Activated naive CD4-positive, alpha-beta T cell treated with anti-CD3 and anti-CD28 coated beads, Interleukin-2, amount 50 U/mL, for 24 hours (primary cell): ENCODE measurements around the gene HBB.

ENCODE experiments used
- H3K27ac Mint-ChIP-seq: one replicate; pipeline ENCODE4 v1.8.0; 2021; ENCODE audit warnings: mild to moderate bottlenecking, mixed read lengths
- H3K27me3 Mint-ChIP-seq: one replicate; pipeline ENCODE4 v1.8.0; 2021; ENCODE audit warnings: mixed read lengths
- H3K36me3 Mint-ChIP-seq: one replicate; pipeline ENCODE4 v1.8.0; 2021; ENCODE audit warnings: mixed read lengths
- H3K4me1 Mint-ChIP-seq: one replicate; pipeline ENCODE4 v1.8.0; 2021; ENCODE audit warnings: mixed read lengths
- H3K4me3 Mint-ChIP-seq: one replicate; pipeline ENCODE4 v1.8.0; 2021; ENCODE audit warnings: mild to moderate bottlenecking, mixed read lengths
- H3K9me3 Mint-ChIP-seq: one replicate; pipeline ENCODE4 v1.8.0; 2021; ENCODE audit warnings: mixed read lengths

The HBB gene

GRCh38 chr11:5223686-5224085 is 3.2 kb downstream of the HBB start:
- Mint-ChIP-seq H3K27ac (no peak overlapping the region), H3K4me1 (no peaks in the 10 kb centered on the region), H3K36me3 (no peaks in the 10 kb centered on the region), H3K27me3 (peaks cover 5% of the 10 kb centered on the region), H3K4me3 (no peak overlapping the region), H3K9me3 (no peaks in the 10 kb centered on the region)

- Mint-ChIP-seq H3K36me3 (no peaks in the 10 kb centered on the region), H3K27ac (no peak overlapping the region), H3K4me1 (no peaks in the 10 kb centered on the region), H3K9me3 (no peaks in the 10 kb centered on the region), H3K27me3 (peaks cover 5% of the 10 kb centered on the region), H3K4me3 (no peak overlapping the region)
Observed at GRCh38 chr11:5223146-5223545, 3.7 kb downstream of the HBB start.

- Mint-ChIP-seq H3K4me1 (no peaks in the 10 kb centered on the region), H3K4me3 (no peak overlapping the region), H3K36me3 (no peaks in the 10 kb centered on the region), H3K9me3 (no peaks in the 10 kb centered on the region), H3K27ac (no peak overlapping the region), H3K27me3 (no peaks in the 10 kb centered on the region)
Observed at GRCh38 chr11:5210376-5210885, 16.4 kb downstream of the HBB start.

- Mint-ChIP-seq H3K27ac (no peak overlapping the region), H3K4me1 (no peaks in the 10 kb centered on the region), H3K36me3 (no peaks in the 10 kb centered on the region), H3K4me3 (no peak overlapping the region), H3K9me3 (no peaks in the 10 kb centered on the region), H3K27me3 (no peaks in the 10 kb centered on the region)
Observed at GRCh38 chr11:5204787-5205186, 22.1 kb downstream of the HBB start.

GRCh38 chr11:5203366-5203765 is 23.5 kb downstream of the HBB start:
- H3K36me3 Mint-ChIP-seq, result no peaks in the 10 kb centered on the region
- H3K27ac Mint-ChIP-seq, result no peak overlapping the region
- no peaks in the 10 kb centered on the region for H3K27me3 Mint-ChIP-seq
- H3K4me1 Mint-ChIP-seq, result no peaks in the 10 kb centered on the region
- H3K4me3 Mint-ChIP-seq, result no peak overlapping the region
- H3K9me3 Mint-ChIP-seq, result no peaks in the 10 kb centered on the region

GRCh38 chr11:5200582-5200981 is 26.3 kb downstream of the HBB start, which contains the start of gene OR51V1:
Gene OR51V1, minus strand, starts transcription at chr11:5200682. Its CDS starts 0 bp downstream, at chr11:5200682.
- Mint-ChIP-seq H3K36me3 (no peaks in the 10 kb centered on the region), H3K27ac (no peak within 1 kb of the TSS), H3K27me3 (no peaks in the 10 kb centered on the region), H3K4me1 (no peaks in the 10 kb centered on the region), H3K4me3 (no peak within 1 kb of the TSS), H3K9me3 (no peaks in the 10 kb centered on the region)

GRCh38 chr11:5198285-5198684 is 28.6 kb downstream of the HBB start:
- no peaks in the 10 kb centered on the region for H3K4me1 Mint-ChIP-seq
- no peak overlapping the region for H3K27ac Mint-ChIP-seq
- peaks cover 1% of the 10 kb centered on the region for H3K9me3 Mint-ChIP-seq
- no peaks in the 10 kb centered on the region for H3K27me3 Mint-ChIP-seq
- no peak overlapping the region for H3K4me3 Mint-ChIP-seq
- no peaks in the 10 kb centered on the region for H3K36me3 Mint-ChIP-seq

- Mint-ChIP-seq H3K4me3 (no peak overlapping the region), H3K27ac (no peak overlapping the region), H3K36me3 (no peaks in the 10 kb centered on the region), H3K27me3 (no peaks in the 10 kb centered on the region), H3K4me1 (no peaks in the 10 kb centered on the region), H3K9me3 (peaks cover 6% of the 10 kb centered on the region)
Observed at GRCh38 chr11:5197536-5197935, 29.3 kb downstream of the HBB start.

GRCh38 chr11:5196731-5197130 is 30.1 kb downstream of the HBB start:
- Mint-ChIP-seq H3K4me3 (no peak overlapping the region), H3K4me1 (no peaks in the 10 kb centered on the region), H3K36me3 (no peaks in the 10 kb centered on the region), H3K27ac (no peak overlapping the region), H3K27me3 (no peaks in the 10 kb centered on the region), H3K9me3 (peaks cover 6% of the 10 kb centered on the region)

- Mint-ChIP-seq H3K36me3 (no peaks in the 10 kb centered on the region), H3K4me1 (no peaks in the 10 kb centered on the region), H3K27ac (no peak overlapping the region), H3K9me3 (peaks cover 6% of the 10 kb centered on the region), H3K4me3 (no peak overlapping the region), H3K27me3 (no peaks in the 10 kb centered on the region)
Observed at GRCh38 chr11:5196067-5196466, 30.8 kb downstream of the HBB start.

- H3K4me1 Mint-ChIP-seq, result no peaks in the 10 kb centered on the region
- peaks cover 6% of the 10 kb centered on the region for H3K9me3 Mint-ChIP-seq
- H3K4me3 Mint-ChIP-seq, result no peak overlapping the region
- H3K27ac Mint-ChIP-seq, result no peak overlapping the region
- H3K36me3 Mint-ChIP-seq, result no peaks in the 10 kb centered on the region
- peaks cover 1% of the 10 kb centered on the region for H3K27me3 Mint-ChIP-seq
Observed at GRCh38 chr11:5192738-5193137, 34.1 kb downstream of the HBB start.

GRCh38 chr11:5188201-5188600 is 38.7 kb downstream of the HBB start:
- peaks cover 4% of the 10 kb centered on the region for H3K9me3 Mint-ChIP-seq
- no peak overlapping the region for H3K4me3 Mint-ChIP-seq
- H3K36me3 Mint-ChIP-seq, result no peaks in the 10 kb centered on the region
- H3K27me3 Mint-ChIP-seq, result peaks cover 3% of the 10 kb centered on the region
- H3K27ac Mint-ChIP-seq, result no peak overlapping the region
- H3K4me1 Mint-ChIP-seq, result no peaks in the 10 kb centered on the region

GRCh38 chr11:5178046-5178837 is 48.6 kb downstream of the HBB start:
- Mint-ChIP-seq H3K27me3 (peaks cover 2% of the 10 kb centered on the region), H3K9me3 (no peaks in the 10 kb centered on the region), H3K4me1 (no peaks in the 10 kb centered on the region), H3K4me3 (no peak overlapping the region), H3K27ac (no peak overlapping the region), H3K36me3 (no peaks in the 10 kb centered on the region)
